Caki2 (cell line): ENCODE data around the gene ANKAR. TPM values are rescaled to one million over a fixed set of nuclear protein-coding genes. Genes with fewer than 3 reads are reported as not detected.
"Not testable (repeated sequence)": the region's sequence is repeated elsewhere in the genome, so short reads cannot be mapped to it uniquely, and the experiment has no call there.

ENCODE experiments used
- DNase-seq: peaks from one replicate; pipeline ENCODE4 v3.0.0-alpha.2; 2015; ENCODE audit warnings: low read depth
- in situ Hi-C: cut with HindIII; loops from 2 replicates; pipeline ENCODE4 v1.10.0; 2016; ENCODE audit warnings: low sequenced_read_pairs, low pct_unique_long_range_greater_than_20kb, mixed read lengths
- total RNA-seq: library from RNA; depleted of rRNA; stranded (reverse); fragments of >200 nt; shearing (Covaris generic); gene quantifications from 2 replicates; pipeline ENCODE4 v1.2.3, GENCODE V29; 2014; ENCODE audit warnings: low replicate concordance

ANKAR gene
- total RNA-seq, 1 experiment from 2014 or later, result 2.7 TPM

GRCh38 chr2:189657867-189658266, 16.6 kb upstream of the ANKAR start:
- in situ Hi-C loops, result no loop called here
- no peak for DNase-seq

GRCh38 chr2:189658306-189659212, 15.9 kb upstream of the ANKAR start:
- in situ Hi-C loops, result no loop called here
- no peak for DNase-seq

GRCh38 chr2:189659734-189660133, 14.7 kb upstream of the ANKAR start:
- peak; percentile 24 for DNase-seq
- in situ Hi-C loops, result no loop called here

GRCh38 chr2:189660803-189661147, 13.7 kb upstream of the ANKAR start:
- in situ Hi-C loops, result no loop called here
- no peak for DNase-seq

- in situ Hi-C loops, result no loop called here
- peak; percentile 99 for DNase-seq
Measured at GRCh38 chr2:189661148-189661956, 13.1 kb upstream of the ANKAR start, which contains the start of gene ASNSD1. Gene ASNSD1 (plus strand): TSS chr2:189661459. CDS start chr2:189666133, 4,674 bp downstream.

GRCh38 chr2:189661957-189662321, 12.5 kb upstream of the ANKAR start:
- in situ Hi-C loops, result no loop called here
- DNase-seq, result no peak

- in situ Hi-C loops, result no loop called here
- no peak for DNase-seq
Measured at GRCh38 chr2:189662669-189663226, 11.7 kb upstream of the ANKAR start.

- in situ Hi-C loops, result not testable (repeated sequence)
Measured at GRCh38 chr2:189663319-189663718, 11.2 kb upstream of the ANKAR start.

GRCh38 chr2:189669913-189670312, 4.6 kb upstream of the ANKAR start:
- no peak for DNase-seq
- in situ Hi-C loops, result no loop called here

More at GRCh38 chr2:189663319-189663718, 11.2 kb upstream of the ANKAR start:
- DNase-seq, result not testable (repeated sequence)

GRCh38 chr2:189673661-189674373, 653 bp upstream of the ANKAR start:
- in situ Hi-C loops, result no loop called here
- DNase-seq, result no peak

GRCh38 chr2:189676471-189676870, 2.0 kb downstream of the ANKAR start:
- in situ Hi-C loops, result no loop called here
- no peak for DNase-seq

- DNase-seq, result no peak
- in situ Hi-C loops, result no loop called here
Measured at GRCh38 chr2:189679226-189679625, 4.8 kb downstream of the ANKAR start.

- DNase-seq, result no peak
- in situ Hi-C loops, result no loop called here
Measured at GRCh38 chr2:189681203-189681602, 6.7 kb downstream of the ANKAR start.

GRCh38 chr2:189681903-189682302, 7.4 kb downstream of the ANKAR start:
- in situ Hi-C loops, result no loop called here
- DNase-seq, result no peak

- no peak for DNase-seq
- in situ Hi-C loops, result no loop called here
Measured at GRCh38 chr2:189683348-189683747, 8.9 kb downstream of the ANKAR start.

GRCh38 chr2:189684811-189685210, 10.3 kb downstream of the ANKAR start:
- DNase-seq, result no peak
- in situ Hi-C loops, result no loop called here

GRCh38 chr2:189685540-189686229, 11.2 kb downstream of the ANKAR start:
- in situ Hi-C loops, result no loop called here
- DNase-seq, result no peak

GRCh38 chr2:189687796-189688195, 13.3 kb downstream of the ANKAR start:
- DNase-seq, in situ Hi-C loops: not testable (repeated sequence)
